Left ventricle myocardium inferior (tissue), 1 donor: ENCODE results near the gene CYP2B6. TPM values are rescaled to one million over a fixed set of nuclear protein-coding genes. Genes with fewer than 3 reads are reported as not detected.

Experiments used
- DNase-seq: peaks from one replicate; pipeline ENCODE4 v3.0.0-alpha.2; 2020
- H3K27ac ChIP-seq: fragments of 200-600 bp; replicated peaks from 2 replicates; pipeline ENCODE4 v1.8.0; 2021
- H3K27me3 ChIP-seq: fragments of 200-600 bp; 2 replicates; pipeline ENCODE4 v1.8.0; 2021; ENCODE audit warnings: low read depth
- H3K36me3 ChIP-seq: fragments of 200-600 bp; 2 replicates; pipeline ENCODE4 v1.8.0; 2021
- H3K4me1 ChIP-seq: fragments of 200-600 bp; 2 replicates; pipeline ENCODE4 v1.8.0; 2021
- H3K4me3 ChIP-seq: fragments of 200-600 bp; 2 replicates; pipeline ENCODE4 v1.8.0; 2021; ENCODE audit warnings: mild to moderate bottlenecking, moderate library complexity
- H3K9me3 ChIP-seq: fragments of 200-600 bp; replicated peaks from 2 replicates; pipeline ENCODE4 v1.8.0; 2021
- intact Hi-C: fragments of 100-400 bp; cut with micrococcal nuclease; formaldehyde crosslinking; loops from one replicate; pipeline ENCODE4 v1.11.0; 2022
- total RNA-seq: library from RNA; stranded (reverse); fragmentation: NEBNext Ultra II Directional; extraction: Animal tissue kit (Norgen Biotek cat#: 25700); gene quantifications from one replicate; pipeline ENCODE4 v1.2.1, GENCODE V29; 2021
- TF ChIP-seq, protein P1 (sequence below): fragments of 200-600 bp; IDR thresholded peaks from 2 replicates; pipeline ENCODE4 v1.8.0; 2021; ENCODE audit warnings: antibody characterized with exemption, mild to moderate bottlenecking, borderline replicate concordance
- donor health status: DM: no; HTN: yes; CAD: no; lungs with severe emphysema.

CYP2B6 gene
- total RNA-seq, 1 donor from 2014 or later: not detected

GRCh38 chr19:41009700-41010235 lies 18.7 kb downstream of the CYP2B6 start:
- Histone ChIP-seq H3K27ac (no peak overlapping the region), H3K36me3 (no peaks in the 10 kb centered on the region), H3K9me3 (no peaks in the 10 kb centered on the region), H3K4me3 (no peak overlapping the region), H3K4me1 (no peaks in the 10 kb centered on the region), H3K27me3 (peaks cover 75% of the 10 kb centered on the region)
- TF ChIP-seq, protein P1, sequence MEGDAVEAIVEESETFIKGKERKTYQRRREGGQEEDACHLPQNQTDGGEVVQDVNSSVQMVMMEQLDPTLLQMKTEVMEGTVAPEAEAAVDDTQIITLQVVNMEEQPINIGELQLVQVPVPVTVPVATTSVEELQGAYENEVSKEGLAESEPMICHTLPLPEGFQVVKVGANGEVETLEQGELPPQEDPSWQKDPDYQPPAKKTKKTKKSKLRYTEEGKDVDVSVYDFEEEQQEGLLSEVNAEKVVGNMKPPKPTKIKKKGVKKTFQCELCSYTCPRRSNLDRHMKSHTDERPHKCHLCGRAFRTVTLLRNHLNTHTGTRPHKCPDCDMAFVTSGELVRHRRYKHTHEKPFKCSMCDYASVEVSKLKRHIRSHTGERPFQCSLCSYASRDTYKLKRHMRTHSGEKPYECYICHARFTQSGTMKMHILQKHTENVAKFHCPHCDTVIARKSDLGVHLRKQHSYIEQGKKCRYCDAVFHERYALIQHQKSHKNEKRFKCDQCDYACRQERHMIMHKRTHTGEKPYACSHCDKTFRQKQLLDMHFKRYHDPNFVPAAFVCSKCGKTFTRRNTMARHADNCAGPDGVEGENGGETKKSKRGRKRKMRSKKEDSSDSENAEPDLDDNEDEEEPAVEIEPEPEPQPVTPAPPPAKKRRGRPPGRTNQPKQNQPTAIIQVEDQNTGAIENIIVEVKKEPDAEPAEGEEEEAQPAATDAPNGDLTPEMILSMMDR: no peak
- no peak for DNase-seq
- intact Hi-C loops: no loop called here

GRCh38 chr19:41013359-41013758 lies 22.3 kb downstream of the CYP2B6 start:
- no peak overlapping the region for H3K4me3 ChIP-seq
- no peaks in the 10 kb centered on the region for H3K9me3 ChIP-seq
- TF ChIP-seq, protein P1: no peak
- no peaks in the 10 kb centered on the region for H3K4me1 ChIP-seq
- H3K27ac ChIP-seq: no peak overlapping the region
- peaks cover 57% of the 10 kb centered on the region for H3K27me3 ChIP-seq
- no peak for DNase-seq
- no peaks in the 10 kb centered on the region for H3K36me3 ChIP-seq
- intact Hi-C loops: no loop called here

DNA sequence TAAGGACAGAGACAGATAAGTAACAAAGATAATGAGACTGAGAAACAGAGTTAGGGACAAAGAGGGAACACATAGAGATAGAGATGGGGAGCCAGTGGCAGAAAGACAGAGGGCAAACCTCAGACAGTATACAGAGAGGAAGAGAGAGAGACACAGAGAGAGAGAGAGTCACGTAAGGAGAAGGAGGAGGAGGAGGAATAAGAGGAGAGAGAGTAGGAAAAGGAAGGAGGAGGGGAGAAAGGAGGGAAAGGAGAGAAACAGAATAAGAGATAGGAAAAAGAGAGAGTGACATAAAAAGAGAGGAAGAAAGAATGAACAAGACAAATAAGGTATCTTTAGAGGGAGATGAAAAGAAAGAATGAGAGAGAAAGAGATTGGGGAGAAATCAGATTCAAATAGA lies 23.6 kb downstream of the CYP2B6 start:
- Histone ChIP-seq H3K4me3 (no peak overlapping the region), H3K9me3 (no peaks in the 10 kb centered on the region), H3K36me3 (no peaks in the 10 kb centered on the region), H3K27ac (no peak overlapping the region), H3K27me3 (peaks cover 66% of the 10 kb centered on the region), H3K4me1 (no peaks in the 10 kb centered on the region)
- TF ChIP-seq, protein P1: no peak
- DNase-seq: no peak
- intact Hi-C loops: no loop called here

GRCh38 chr19:41016488-41017071 lies 25.5 kb downstream of the CYP2B6 start:
- no peak for DNase-seq
- Histone ChIP-seq H3K4me1 (no peaks in the 10 kb centered on the region), H3K27ac (no peak overlapping the region), H3K36me3 (no peaks in the 10 kb centered on the region), H3K4me3 (no peak overlapping the region), H3K27me3 (peaks cover 64% of the 10 kb centered on the region), H3K9me3 (no peaks in the 10 kb centered on the region)
- TF ChIP-seq, protein P1: no peak
- intact Hi-C loops: no loop called here

- H3K9me3 ChIP-seq: no peaks in the 10 kb centered on the region
- no peak overlapping the region for H3K27ac ChIP-seq
- intact Hi-C loops: no loop called here
Observed at GRCh38 chr19:41018736-41019290, 27.7 kb downstream of the CYP2B6 start.

More at GRCh38 chr19:41018736-41019290, 27.7 kb downstream of the CYP2B6 start:
- DNase-seq: no peak
- Histone ChIP-seq H3K27me3 (peaks cover 64% of the 10 kb centered on the region), H3K4me3 (no peak overlapping the region), H3K4me1 (no peaks in the 10 kb centered on the region), H3K36me3 (no peaks in the 10 kb centered on the region)
- TF ChIP-seq, protein P1: no peak
